Astrocyte (in vitro differentiated cells and primary cell): ENCODE measurements around the gene GLYATL3. TPM values are rescaled to one million over a fixed set of nuclear protein-coding genes. Genes with fewer than 3 reads are reported as not detected.

Experiments used
- DNase-seq: peaks from one replicate; pipeline ENCODE4 v3.0.0-alpha.2; 2010; ENCODE audit warnings: low read depth
- FAIRE-seq: peaks from 2 replicates; lab custom pipeline; 2011; peaks lifted over from hg19 to GRCh38; lab: Jason Lieb, UNC
- H2AFZ ChIP-seq: 2 replicates; pipeline ENCODE4 v1.6.0; 2012; ENCODE audit warnings: low read depth, low read length, inconsistent platforms
- H3K27ac ChIP-seq: 2 replicates; pipeline ENCODE4 v1.5.1; 2011; ENCODE audit warnings: low read depth, low read length, inconsistent platforms
- H3K27me3 ChIP-seq: 2 replicates; pipeline ENCODE4 v1.6.0; 2011; ENCODE audit warnings: low read length, inconsistent platforms; ENCODE audit not compliant: insufficient read depth
- H3K36me3 ChIP-seq: 2 replicates; pipeline ENCODE4 v1.5.1; 2011; ENCODE audit warnings: low read length, inconsistent platforms; ENCODE audit not compliant: insufficient read depth
- H3K4me1 ChIP-seq: 2 replicates; pipeline ENCODE4 v1.5.1; 2011; ENCODE audit warnings: low read length, inconsistent platforms; ENCODE audit not compliant: insufficient read depth
- H3K4me2 ChIP-seq: 2 replicates; pipeline ENCODE4 v1.6.0; 2012; ENCODE audit warnings: low read length, inconsistent platforms
- H3K4me3 ChIP-seq: 2 replicates; pipeline ENCODE4 v1.5.1; 2011; ENCODE audit warnings: low read depth, mild to moderate bottlenecking, low read length, inconsistent platforms; ENCODE audit not compliant: insufficient read depth
- H3K79me2 ChIP-seq: 2 replicates; pipeline ENCODE4 v1.6.0; 2012; ENCODE audit warnings: mild to moderate bottlenecking, low read length, inconsistent platforms; ENCODE audit not compliant: insufficient read depth
- H3K9ac ChIP-seq: 2 replicates; pipeline ENCODE4 v1.6.0; 2012; ENCODE audit warnings: mild to moderate bottlenecking, low read length, inconsistent platforms
- H3K9me3 ChIP-seq: 2 replicates; pipeline ENCODE4 v1.5.1; 2012; ENCODE audit warnings: low read depth, mild to moderate bottlenecking, low read length, inconsistent platforms; ENCODE audit not compliant: insufficient read depth
- H4K20me1 ChIP-seq: 2 replicates; pipeline ENCODE4 v1.6.0; 2012; ENCODE audit warnings: low read length, inconsistent platforms; ENCODE audit not compliant: insufficient read depth
- H3K27ac Mint-ChIP-seq: one replicate; pipeline ENCODE4 v1.8.0; 2021; ENCODE audit warnings: mild to moderate bottlenecking, mixed read lengths; ENCODE audit not compliant: unreplicated experiment
- H3K27me3 Mint-ChIP-seq: one replicate; pipeline ENCODE4 v1.8.0; 2021; ENCODE audit warnings: low read depth, mixed read lengths; ENCODE audit not compliant: unreplicated experiment
- H3K36me3 Mint-ChIP-seq: one replicate; pipeline ENCODE4 v1.8.0; 2021; ENCODE audit warnings: low read depth, mixed read lengths; ENCODE audit not compliant: unreplicated experiment
- H3K4me1 Mint-ChIP-seq: one replicate; pipeline ENCODE4 v1.8.0; 2021; ENCODE audit warnings: low read depth, mixed read lengths; ENCODE audit not compliant: unreplicated experiment
- H3K4me3 Mint-ChIP-seq: one replicate; pipeline ENCODE4 v1.8.0; 2021; ENCODE audit warnings: mild to moderate bottlenecking, moderate library complexity, mixed read lengths; ENCODE audit not compliant: unreplicated experiment
- H3K9me3 Mint-ChIP-seq: one replicate; pipeline ENCODE4 v1.8.0; 2021; ENCODE audit warnings: mild to moderate bottlenecking, mixed read lengths; ENCODE audit not compliant: unreplicated experiment
- EZH2 ChIP-seq: IDR thresholded peaks from 2 replicates; pipeline ENCODE4 v1.6.1; 2012; ENCODE audit warnings: mild to moderate bottlenecking, low read length, inconsistent platforms; ENCODE audit not compliant: insufficient read depth
- total RNA-seq: library from RNA; stranded (reverse); gene quantifications from 2 replicates; pipeline ENCODE4 v1.2.1, GENCODE V29; 2021
- TF ChIP-seq, protein P1 (sequence below): IDR thresholded peaks from 2 replicates; pipeline ENCODE4 v1.5.1; 2011; ENCODE audit warnings: low read depth, mild to moderate bottlenecking, inconsistent platforms, low read length, moderate library complexity; ENCODE audit not compliant: insufficient read depth

The GLYATL3 gene
- total RNA-seq, 1 donor from 2014 or later, result not detected

DNA sequence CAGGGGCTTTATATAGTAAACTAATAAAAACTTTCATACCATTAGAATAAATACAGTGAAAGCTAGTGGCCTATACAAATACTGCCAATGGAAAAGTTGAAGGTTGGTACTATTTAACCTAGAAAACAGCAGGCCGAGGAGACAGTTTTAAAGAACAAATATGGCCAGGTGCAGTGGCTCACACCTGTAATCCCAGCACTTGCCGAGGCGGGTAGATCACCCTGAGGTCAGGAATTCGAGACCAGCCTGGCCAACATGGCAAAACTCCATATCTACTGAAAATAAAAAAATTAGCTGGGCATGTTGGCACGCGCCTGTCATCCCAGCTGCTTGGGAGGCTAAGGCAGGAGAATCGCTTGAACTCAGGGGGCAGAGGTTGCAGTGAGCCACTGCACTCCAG lies 24.8 kb downstream of the GLYATL3 start:
- Histone ChIP-seq H3K4me3 (no peak overlapping the region), H2AFZ (no peak overlapping the region), H3K9me3 (no peaks in the 10 kb centered on the region), H3K4me1 (no peaks in the 10 kb centered on the region), H3K27ac (no peak overlapping the region), H3K36me3 (no peaks in the 10 kb centered on the region), H3K9ac (no peak overlapping the region), H3K27me3 (no peaks in the 10 kb centered on the region), H3K79me2 (no peaks in the 10 kb centered on the region), H3K4me2 (no peak overlapping the region), H4K20me1 (no peaks in the 10 kb centered on the region)
- Mint-ChIP-seq H3K4me1 (no peaks in the 10 kb centered on the region), H3K27ac (no peak overlapping the region), H3K9me3 (no peaks in the 10 kb centered on the region), H3K27me3 (no peaks in the 10 kb centered on the region), H3K4me3 (no peak overlapping the region), H3K36me3 (no peaks in the 10 kb centered on the region)
- no peak for FAIRE-seq
- TF ChIP-seq EZH2, result no peak
- TF ChIP-seq, protein P1, sequence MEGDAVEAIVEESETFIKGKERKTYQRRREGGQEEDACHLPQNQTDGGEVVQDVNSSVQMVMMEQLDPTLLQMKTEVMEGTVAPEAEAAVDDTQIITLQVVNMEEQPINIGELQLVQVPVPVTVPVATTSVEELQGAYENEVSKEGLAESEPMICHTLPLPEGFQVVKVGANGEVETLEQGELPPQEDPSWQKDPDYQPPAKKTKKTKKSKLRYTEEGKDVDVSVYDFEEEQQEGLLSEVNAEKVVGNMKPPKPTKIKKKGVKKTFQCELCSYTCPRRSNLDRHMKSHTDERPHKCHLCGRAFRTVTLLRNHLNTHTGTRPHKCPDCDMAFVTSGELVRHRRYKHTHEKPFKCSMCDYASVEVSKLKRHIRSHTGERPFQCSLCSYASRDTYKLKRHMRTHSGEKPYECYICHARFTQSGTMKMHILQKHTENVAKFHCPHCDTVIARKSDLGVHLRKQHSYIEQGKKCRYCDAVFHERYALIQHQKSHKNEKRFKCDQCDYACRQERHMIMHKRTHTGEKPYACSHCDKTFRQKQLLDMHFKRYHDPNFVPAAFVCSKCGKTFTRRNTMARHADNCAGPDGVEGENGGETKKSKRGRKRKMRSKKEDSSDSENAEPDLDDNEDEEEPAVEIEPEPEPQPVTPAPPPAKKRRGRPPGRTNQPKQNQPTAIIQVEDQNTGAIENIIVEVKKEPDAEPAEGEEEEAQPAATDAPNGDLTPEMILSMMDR, result no peak
- no peak for DNase-seq

DNA sequence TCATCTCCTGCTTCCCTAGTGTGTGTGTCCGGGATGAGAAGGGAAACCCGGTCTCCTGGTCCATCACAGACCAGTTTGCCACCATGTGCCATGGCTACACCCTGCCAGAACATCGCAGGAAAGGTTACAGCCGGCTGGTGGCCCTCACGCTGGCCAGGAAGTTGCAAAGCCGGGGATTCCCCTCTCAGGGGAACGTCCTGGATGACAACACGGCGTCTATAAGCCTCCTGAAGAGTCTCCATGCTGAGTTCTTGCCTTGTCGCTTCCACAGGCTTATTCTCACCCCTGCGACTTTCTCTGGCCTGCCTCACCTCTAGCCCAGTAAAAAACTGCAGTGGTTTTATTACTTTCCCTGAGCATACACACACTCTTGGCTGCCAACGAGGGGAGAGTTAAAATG lies 26.9 kb downstream of the GLYATL3 start:
- no peaks in the 10 kb centered on the region for H3K79me2 ChIP-seq
- no peaks in the 10 kb centered on the region for H3K36me3 Mint-ChIP-seq
- no peak overlapping the region for H3K9ac ChIP-seq
- no peaks in the 10 kb centered on the region for H3K4me1 ChIP-seq
- no peaks in the 10 kb centered on the region for H3K27me3 Mint-ChIP-seq
- TF ChIP-seq, protein P1, result no peak
- TF ChIP-seq EZH2, result no peak
- H3K27ac ChIP-seq, result no peak overlapping the region
- H3K4me3 ChIP-seq, result no peak overlapping the region
- H3K9me3 ChIP-seq, result no peaks in the 10 kb centered on the region
- no peaks in the 10 kb centered on the region for H4K20me1 ChIP-seq
- H3K27me3 ChIP-seq, result no peaks in the 10 kb centered on the region
- no peak for FAIRE-seq
- H3K27ac Mint-ChIP-seq, result no peak overlapping the region
- H3K36me3 ChIP-seq, result no peaks in the 10 kb centered on the region
- no peak overlapping the region for H3K4me2 ChIP-seq
- no peaks in the 10 kb centered on the region for H3K4me1 Mint-ChIP-seq
- no peaks in the 10 kb centered on the region for H3K9me3 Mint-ChIP-seq
- no peak for DNase-seq
- no peak overlapping the region for H3K4me3 Mint-ChIP-seq
- no peak overlapping the region for H2AFZ ChIP-seq

DNA sequence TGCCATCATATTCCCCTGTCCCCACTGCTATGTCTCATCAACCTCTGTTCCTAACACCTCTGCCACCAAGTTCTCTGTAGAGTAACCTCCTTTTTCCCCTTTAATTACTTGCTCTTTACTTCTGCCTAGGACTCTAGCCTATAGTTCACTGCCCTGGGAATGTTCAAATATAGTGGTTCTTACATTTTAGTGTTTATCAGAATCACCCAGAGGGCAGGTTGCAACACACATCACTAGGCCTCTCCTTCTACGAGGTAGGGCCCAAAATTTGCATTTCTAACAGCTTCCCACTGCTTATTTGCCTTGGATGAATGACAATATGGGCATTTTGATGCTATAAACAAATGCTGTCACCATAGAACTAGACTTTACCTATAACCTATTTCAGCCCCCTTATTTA lies 27.6 kb downstream of the GLYATL3 start:
- Mint-ChIP-seq H3K4me1 (no peaks in the 10 kb centered on the region), H3K27me3 (no peaks in the 10 kb centered on the region), H3K9me3 (no peaks in the 10 kb centered on the region), H3K27ac (no peak overlapping the region), H3K4me3 (no peak overlapping the region), H3K36me3 (no peaks in the 10 kb centered on the region)
- Histone ChIP-seq H3K9ac (no peak overlapping the region), H2AFZ (no peak overlapping the region), H3K27ac (no peak overlapping the region), H3K79me2 (no peaks in the 10 kb centered on the region), H3K4me1 (no peaks in the 10 kb centered on the region), H3K27me3 (no peaks in the 10 kb centered on the region), H4K20me1 (no peaks in the 10 kb centered on the region), H3K9me3 (no peaks in the 10 kb centered on the region), H3K4me2 (no peak overlapping the region), H3K4me3 (no peak overlapping the region), H3K36me3 (no peaks in the 10 kb centered on the region)
- DNase-seq (no peak), FAIRE-seq (no peak)
- no peak for TF ChIP-seq EZH2
- TF ChIP-seq, protein P1, result no peak
